Measurements from ENCODE around the gene KLK10. TPM values are rescaled to one million over a fixed set of nuclear protein-coding genes. Genes with fewer than 3 reads are reported as not detected.

Gene KLK10
- polyA plus RNA-seq, 5 donors = 0.48 to 1.2 (median 1.1) TPM

DNA sequence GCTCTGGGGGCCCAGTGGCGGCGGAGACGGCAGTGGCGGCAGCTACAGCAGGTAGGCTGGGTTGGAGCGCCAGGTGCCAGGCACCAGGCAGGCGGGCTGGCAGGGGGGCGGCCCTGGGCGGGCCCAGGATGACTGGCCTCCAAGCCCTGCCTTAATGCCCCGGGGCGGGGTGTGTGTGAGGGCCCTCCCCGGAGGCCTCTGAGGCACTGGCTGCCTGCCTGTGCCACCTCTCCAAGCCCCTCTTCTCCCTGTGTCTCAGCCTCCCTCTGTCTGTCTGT is 7.0 kb upstream of the KLK10 start, which contains the start of gene KLK11:
Gene KLK11 (minus strand): TSS at position 63 of the 278 bp plus-strand sequence. CDS start 985 bp downstream, outside the sequence.
- DNase-seq = no peak

DNA sequence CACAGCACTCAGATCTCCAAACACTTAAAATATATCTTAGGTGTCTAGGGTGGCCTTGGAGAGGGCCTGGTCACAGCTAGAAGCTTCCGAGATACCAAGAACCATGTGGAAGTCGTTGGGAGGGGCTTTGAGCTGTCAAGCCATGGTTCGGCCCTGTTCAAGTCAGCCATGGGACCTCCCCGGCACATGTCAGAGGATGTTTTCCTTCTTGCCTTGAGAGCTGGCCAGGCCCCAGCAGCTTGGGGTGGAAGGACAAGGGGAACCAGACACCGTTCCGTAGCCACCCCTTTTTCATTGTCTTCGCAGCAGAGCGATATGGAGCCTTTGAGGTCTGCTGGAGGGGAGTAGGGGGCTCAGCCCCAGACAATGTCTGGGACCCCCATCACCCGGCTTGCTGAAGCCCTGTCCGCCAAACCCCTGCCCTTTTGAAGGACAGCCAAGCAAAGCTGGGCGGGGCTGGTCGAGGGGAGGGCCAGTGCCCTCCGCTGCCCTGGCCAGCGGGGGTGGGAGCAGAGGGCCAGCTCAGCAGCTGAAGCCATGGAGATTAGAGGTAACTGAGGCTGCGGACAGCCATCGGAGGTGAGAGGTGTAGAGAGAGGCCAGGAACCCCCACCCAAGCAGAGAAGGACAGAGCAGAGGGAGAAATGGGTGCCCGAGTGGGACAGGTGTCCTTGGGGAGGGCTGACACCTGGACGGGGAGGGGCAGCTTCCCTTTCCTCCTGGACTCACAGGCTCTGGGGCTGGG is 6.5 kb upstream of the KLK10 start:
- no peak for DNase-seq

- DNase-seq = no peak
Measured at GRCh38 chr19:51025401-51025800, 5.9 kb upstream of the KLK10 start.

DNA sequence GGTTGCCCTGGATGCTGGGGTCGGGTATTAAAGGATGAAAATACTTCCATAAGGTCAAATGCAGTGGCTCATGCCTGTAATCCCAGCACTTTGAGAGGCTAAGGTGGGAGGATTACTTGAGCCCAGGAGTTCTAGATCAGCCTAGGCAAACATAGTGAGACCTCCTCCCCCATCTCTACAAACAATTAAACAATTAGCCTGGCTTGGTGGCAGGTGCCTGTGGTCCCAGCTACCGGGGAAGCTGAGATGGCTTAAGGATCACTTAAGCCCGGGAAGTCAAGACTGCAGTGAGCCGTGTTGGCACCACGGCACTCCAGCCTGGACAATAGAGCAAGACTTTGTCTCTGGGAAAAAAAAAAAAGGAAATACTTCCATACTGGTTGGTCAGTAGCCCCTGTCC is 5.4 kb upstream of the KLK10 start:
- DNase-seq = no peak

DNA sequence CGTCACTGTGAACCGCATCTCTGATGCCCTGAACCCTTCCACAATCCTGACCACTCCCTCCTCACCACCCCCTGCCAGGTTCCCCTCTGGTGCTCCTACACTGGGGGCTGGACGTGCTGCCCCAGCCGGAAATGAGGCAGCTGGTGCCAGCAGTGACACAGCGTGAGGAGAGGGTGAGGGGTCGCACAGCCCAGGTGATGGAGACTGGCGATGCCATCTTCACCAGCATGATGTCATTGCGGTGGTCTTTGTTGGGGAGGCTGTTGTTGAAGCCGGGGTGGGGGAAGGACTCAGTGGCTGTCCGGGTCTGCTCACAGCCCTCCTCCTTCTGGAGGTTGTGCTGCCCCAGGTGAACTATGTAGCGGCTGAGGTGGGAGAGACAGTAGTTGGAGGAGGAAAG is 4.4 kb upstream of the KLK10 start:
- no peak for DNase-seq

DNA sequence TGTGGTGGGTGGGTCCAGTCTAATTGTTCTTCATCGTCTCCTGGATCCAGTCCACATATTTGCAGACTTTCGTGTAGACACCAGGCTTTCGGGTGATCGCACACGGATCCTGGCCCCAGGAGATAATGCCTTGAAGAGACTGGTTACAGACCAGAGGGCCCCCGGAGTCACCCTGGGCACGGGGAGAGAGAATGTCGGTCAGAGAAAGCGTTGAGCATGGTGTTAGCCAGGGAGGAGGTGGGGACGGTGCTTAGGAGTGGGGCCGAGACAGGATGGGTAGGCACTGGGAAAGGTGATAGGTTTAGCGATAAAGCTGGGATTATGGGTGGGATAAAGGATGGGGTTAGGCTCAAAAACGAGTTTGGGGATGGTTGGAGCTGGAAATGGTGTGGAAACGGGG is 3.0 kb upstream of the KLK10 start:
- no peak for DNase-seq

- DNase-seq = peak in 1 of 2 donors; percentile 37
Measured at GRCh38 chr19:51020988-51021651, 1.6 kb upstream of the KLK10 start.

GRCh38 chr19:51018745-51019543 is 565 bp downstream of the KLK10 start:
- DNase-seq = no peak

DNA sequence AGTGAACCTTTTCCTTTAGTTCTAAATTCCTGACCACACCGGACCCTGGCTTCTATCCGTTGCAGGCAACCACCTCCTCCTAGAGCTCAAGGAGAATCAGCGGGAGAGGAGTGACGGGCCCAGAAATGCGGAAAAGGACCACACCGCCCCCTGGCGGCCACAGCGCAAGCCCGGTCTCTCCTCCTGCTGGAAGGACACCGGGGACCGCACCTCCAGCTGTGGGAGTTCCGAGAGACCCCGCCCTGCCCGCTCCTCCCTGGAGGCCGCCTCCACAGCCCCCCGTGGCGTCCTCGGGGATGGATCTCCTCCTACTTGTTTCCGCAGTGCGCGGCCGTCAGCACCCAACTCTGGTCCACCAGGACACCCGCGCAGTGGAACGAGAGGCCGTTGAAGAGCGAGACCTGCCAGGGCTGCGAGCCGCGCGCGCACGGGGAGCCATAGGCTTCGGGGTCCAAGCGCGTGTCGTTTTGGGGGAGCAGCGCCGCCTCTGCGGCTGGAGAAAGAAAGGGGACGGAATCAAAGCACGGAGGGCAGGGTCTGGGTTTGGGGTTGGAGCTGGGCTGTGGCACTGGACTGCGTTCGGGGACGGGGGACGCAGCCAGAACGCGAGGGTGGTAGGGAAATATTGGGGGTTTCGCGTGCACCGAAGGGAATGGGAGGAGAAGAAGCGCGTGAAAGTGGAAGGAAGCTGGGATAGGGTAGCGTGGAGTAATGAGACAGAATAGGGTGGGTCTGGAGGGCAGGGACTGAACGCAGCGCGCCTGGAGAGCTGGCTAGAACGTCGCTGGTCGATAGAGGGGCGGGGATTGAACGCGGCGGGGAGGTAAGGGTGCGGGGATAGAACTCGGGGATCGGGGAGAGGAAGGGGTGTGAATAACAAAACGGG is 2.5 kb downstream of the KLK10 start:
- no peak for DNase-seq

GRCh38 chr19:51015691-51016267 is 3.7 kb downstream of the KLK10 start:
- no peak for DNase-seq

DNA sequence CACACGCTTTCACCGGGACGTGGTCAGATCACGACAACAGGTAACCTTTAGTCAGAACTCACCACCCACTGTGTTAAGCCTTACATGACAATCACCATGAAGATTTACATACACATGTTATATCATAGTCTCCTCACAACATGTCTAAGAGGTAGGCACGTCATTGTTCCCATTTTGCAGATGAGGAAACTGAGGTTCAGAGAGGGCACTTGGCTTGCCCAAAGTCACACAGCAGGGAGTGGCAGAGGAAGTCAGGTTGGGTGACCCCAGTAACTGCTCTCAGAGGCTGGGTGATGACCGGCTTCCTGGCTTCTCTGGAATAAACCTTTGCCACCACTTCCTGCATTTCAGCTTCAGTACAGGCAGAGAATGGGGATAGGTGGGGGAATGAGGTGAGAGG is 5.3 kb downstream of the KLK10 start:
- no peak for DNase-seq

- DNase-seq = no peak
Measured at GRCh38 chr19:51012661-51013190, 6.8 kb downstream of the KLK10 start.

- no peak for DNase-seq
Measured at GRCh38 chr19:51010066-51010795, 9.3 kb downstream of the KLK10 start.

DNA sequence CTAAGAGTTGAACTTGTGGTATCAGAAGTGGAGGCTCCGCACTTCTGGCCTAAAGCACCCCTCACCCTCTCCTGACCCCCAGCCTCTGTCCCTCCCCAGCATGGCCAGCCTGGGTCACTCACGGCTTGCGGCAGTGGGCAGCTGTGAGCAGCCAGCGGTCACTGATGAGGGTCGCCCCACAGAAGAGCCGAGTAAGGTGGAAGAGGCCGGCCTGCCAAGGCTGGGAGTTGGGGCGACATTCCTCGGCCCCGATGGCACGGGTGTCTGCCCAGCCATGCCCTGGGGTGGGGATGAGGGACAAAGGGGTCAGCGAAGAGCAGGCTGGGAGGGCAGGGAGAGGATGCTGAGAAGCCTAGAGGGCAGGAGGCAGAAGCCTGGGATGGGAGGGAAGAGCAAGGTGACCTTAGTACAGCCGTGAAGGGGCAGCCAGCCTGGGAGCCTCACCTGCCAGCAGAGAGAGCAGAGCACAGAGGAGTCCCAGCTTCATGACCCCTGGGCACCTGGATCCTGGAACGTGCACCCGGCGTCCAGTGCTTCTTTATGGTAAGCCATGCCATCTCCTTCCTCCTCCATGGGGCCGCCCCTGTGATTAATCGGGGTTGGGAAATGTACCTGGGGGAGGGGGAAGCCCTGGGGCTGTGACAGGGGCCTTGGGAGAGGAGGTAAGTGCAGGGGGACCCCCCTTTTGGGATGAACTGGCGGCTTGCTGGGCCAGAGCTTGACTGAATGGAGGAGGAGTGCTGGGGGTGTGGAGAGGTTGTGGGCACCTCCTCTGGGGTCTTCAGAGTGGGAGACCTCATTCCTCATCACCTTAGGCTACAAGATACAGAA is 10.2 kb downstream of the KLK10 start:
- DNase-seq = no peak

DNA sequence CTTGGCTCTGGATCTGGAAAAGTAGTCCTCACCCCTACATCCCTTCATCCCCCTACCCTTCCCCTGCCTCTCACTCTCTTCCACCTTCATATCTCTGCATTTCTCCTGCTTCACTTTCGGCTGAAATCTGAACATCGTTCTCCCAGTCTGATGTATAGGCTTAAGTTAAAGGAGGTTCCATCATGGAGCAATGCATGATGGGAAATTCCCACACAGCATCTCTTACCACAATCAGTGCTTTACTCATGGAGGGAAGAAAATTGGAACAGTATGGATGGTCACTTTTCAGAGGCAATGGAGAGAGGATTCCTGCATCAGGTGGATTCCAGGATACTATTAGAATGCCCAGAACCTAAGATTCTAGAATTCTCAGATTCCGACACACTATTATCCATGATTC is 12.0 kb downstream of the KLK10 start:
- no peak for DNase-seq

DNA sequence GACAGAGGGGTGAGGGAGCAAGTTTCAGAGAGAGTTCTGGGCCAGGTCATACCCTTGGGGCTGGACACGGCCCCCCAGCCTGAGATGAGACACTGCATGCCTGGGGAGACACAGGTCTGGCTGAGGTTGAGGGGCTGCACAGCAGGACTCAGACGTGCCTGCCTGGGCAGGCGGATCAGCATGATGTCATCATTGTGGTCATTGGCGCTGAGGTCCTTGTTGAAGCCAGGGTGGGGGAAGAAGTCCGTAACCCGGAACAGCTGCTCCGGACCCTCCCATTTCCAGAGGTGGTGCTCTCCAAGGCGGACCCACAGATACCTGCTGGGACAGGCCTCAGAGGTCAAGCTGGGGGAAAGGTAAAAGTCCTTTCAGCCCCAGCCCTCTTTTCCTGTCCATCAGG is 13.1 kb downstream of the KLK10 start:
- no peak for DNase-seq

- DNase-seq = no peak
Measured at GRCh38 chr19:51005248-51005647, 14.3 kb downstream of the KLK10 start.

GRCh38 chr19:51003316-51003715 is 16.2 kb downstream of the KLK10 start:
- DNase-seq = no peak

GRCh38 chr19:51002542-51003311 is 16.8 kb downstream of the KLK10 start:
- no peak for DNase-seq
